Neural cell (in vitro differentiated cells): ENCODE data around the gene ARHGEF5. TPM values are rescaled to one million over a fixed set of nuclear protein-coding genes. Genes with fewer than 3 reads are reported as not detected.

Source experiments
- H2AFZ ChIP-seq: fragments of 200-600, 300-800 bp; sonication (generic), shearing (Covaris generic); 2 replicates; pipeline ENCODE4 v1.6.0; 2014; ENCODE audit warnings: low read depth, mild to moderate bottlenecking, antibody characterized with exemption, low read length, moderate library complexity
- H3F3A ChIP-seq: fragments of 200-600 bp; shearing (Covaris generic); 2 replicates; pipeline ENCODE4 v1.6.1; 2016; ENCODE audit warnings: mild to moderate bottlenecking, moderate library complexity, mixed read lengths, antibody characterized with exemption, low read length; ENCODE audit not compliant: insufficient read depth, poor library complexity, severe bottlenecking
- H3K27ac ChIP-seq: fragments of 200-600, 300-800 bp; sonication (generic), shearing (Covaris generic); 2 replicates; pipeline ENCODE4 v1.5.1; 2014; ENCODE audit warnings: mild to moderate bottlenecking, low read length, moderate library complexity
- H3K27me3 ChIP-seq: fragments of 300-800, 200-600 bp; sonication (generic), shearing (Covaris generic); 2 replicates; pipeline ENCODE4 v1.6.0; 2014; ENCODE audit warnings: mild to moderate bottlenecking, low read depth, low read length, moderate library complexity; ENCODE audit not compliant: insufficient read depth
- H3K36me3 ChIP-seq: fragments of 300-800, 200-600 bp; sonication (generic), shearing (Covaris generic); 2 replicates; pipeline ENCODE4 v1.5.1; 2014; ENCODE audit warnings: mild to moderate bottlenecking, antibody characterized with exemption, low read length, moderate library complexity; ENCODE audit not compliant: insufficient read depth
- H3K4me2 ChIP-seq: fragments of 300-800, 200-600 bp; sonication (generic), shearing (Covaris generic); 2 replicates; pipeline ENCODE4 v1.6.0; 2014; ENCODE audit warnings: mild to moderate bottlenecking, low read length
- H3K4me3 ChIP-seq: fragments of 300-800, 200-600 bp; sonication (generic), shearing (Covaris generic); 2 replicates; pipeline ENCODE4 v1.5.1; 2014; ENCODE audit warnings: mild to moderate bottlenecking, low read length, moderate library complexity
- H3K79me2 ChIP-seq: fragments of 200-600 bp; shearing (Covaris generic); replicated peaks from 2 replicates; pipeline ENCODE4 v1.6.0; 2014; ENCODE audit warnings: mild to moderate bottlenecking, low read length, moderate library complexity; ENCODE audit not compliant: insufficient read depth
- H3K9ac ChIP-seq: fragments of 300-800, 200-600 bp; sonication (generic), shearing (Covaris generic); 2 replicates; pipeline ENCODE4 v1.6.1; 2016; ENCODE audit warnings: mild to moderate bottlenecking, low read length, mixed read lengths
- H3K9me2 ChIP-seq: fragments of 200-600 bp; shearing (Covaris generic); 2 replicates; pipeline ENCODE4 v1.6.1; 2016; ENCODE audit warnings: mild to moderate bottlenecking, low read length, mixed read lengths; ENCODE audit not compliant: insufficient read depth
- H3K9me3 ChIP-seq: fragments of 200-600, 300-800 bp; sonication (generic), shearing (Covaris generic); 2 replicates; pipeline ENCODE4 v1.6.1; 2016; ENCODE audit warnings: mild to moderate bottlenecking, mixed run types, low read length, moderate library complexity, mixed read lengths
- H4K20me1 ChIP-seq: fragments of 200-600 bp; shearing (Covaris generic); 2 replicates; pipeline ENCODE4 v1.6.1; 2016; ENCODE audit warnings: mild to moderate bottlenecking, mixed run types; ENCODE audit not compliant: insufficient read depth
- EP300 ChIP-seq: fragments of 450-650 bp; conservative IDR thresholded peaks from 2 replicates; pipeline ENCODE4 v1.6.1; 2014; ENCODE audit warnings: antibody characterized with exemption, mild to moderate bottlenecking, moderate library complexity; ENCODE audit not compliant: poor library complexity, severe bottlenecking
- EZH2 ChIP-seq: fragments of 200-600, 300-800 bp; shearing (Covaris generic), sonication (generic); IDR thresholded peaks from 2 replicates; pipeline ENCODE4 v1.6.1; 2014; ENCODE audit warnings: antibody characterized with exemption, low read length, borderline replicate concordance, mild to moderate bottlenecking; ENCODE audit not compliant: insufficient read depth, poor library complexity, severe bottlenecking
- MXI1 ChIP-seq: fragments of 450-650 bp; conservative IDR thresholded peaks from 2 replicates; pipeline ENCODE4 v1.6.1; 2014; ENCODE audit warnings: antibody characterized with exemption, mild to moderate bottlenecking; ENCODE audit not compliant: poor library complexity, severe bottlenecking
- POLR2AphosphoS5 ChIP-seq: IDR thresholded peaks from 2 replicates; pipeline ENCODE4 v1.6.1; 2012
- RAD21 ChIP-seq: fragments of 450-650 bp; conservative IDR thresholded peaks from 2 replicates; pipeline ENCODE4 v1.6.1; 2014; ENCODE audit warnings: antibody characterized with exemption, mild to moderate bottlenecking, moderate library complexity
- REST ChIP-seq: IDR thresholded peaks from 2 replicates; pipeline ENCODE4 v1.6.1; 2012; ENCODE audit warnings: borderline replicate concordance
- SMC3 ChIP-seq: fragments of 450-650 bp; conservative IDR thresholded peaks from 2 replicates; pipeline ENCODE4 v1.6.1; 2014; ENCODE audit warnings: antibody characterized with exemption, mild to moderate bottlenecking, moderate library complexity; ENCODE audit not compliant: poor library complexity
- TAF1 ChIP-seq: IDR thresholded peaks from 2 replicates; pipeline ENCODE4 v1.6.1; 2012; ENCODE audit warnings: low read depth
- polyA plus RNA-seq: library from polyadenylated mRNA; depleted of rRNA; stranded (reverse); fragments of >200 nt; gene quantifications from 2 replicates; pipeline ENCODE4 v1.2.3, GENCODE V29; 2014
- TF ChIP-seq, protein P1 (sequence below): fragments of 450-650 bp; IDR thresholded peaks from 2 replicates; pipeline ENCODE4 v1.5.1; 2014; ENCODE audit warnings: antibody characterized with exemption, mild to moderate bottlenecking, moderate library complexity; ENCODE audit not compliant: poor library complexity, severe bottlenecking

The ARHGEF5 gene
- polyA plus RNA-seq, 1 donor from 2014 or later, result not detected

DNA sequence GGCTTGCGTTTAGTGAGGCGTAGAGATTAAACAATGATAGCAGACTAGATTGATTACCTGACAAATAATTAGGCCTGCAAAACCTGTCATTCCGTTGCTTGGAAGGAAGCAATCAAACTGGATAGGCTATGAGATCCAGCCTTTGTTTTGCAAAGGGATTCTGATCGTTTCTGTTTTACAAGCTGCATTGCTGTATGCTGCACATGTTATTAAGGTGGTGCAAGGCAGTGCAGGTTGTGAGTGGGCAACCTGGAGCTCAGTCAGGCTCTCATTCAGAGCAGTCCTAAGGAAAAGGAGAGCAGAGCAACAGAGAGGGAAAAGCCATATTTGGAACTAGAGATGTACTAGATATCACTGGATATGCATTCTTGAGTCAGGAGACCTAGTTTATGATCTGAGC lies 55.2 kb downstream of the ARHGEF5 start:
- H3K9ac ChIP-seq, result no peak overlapping the region
- H4K20me1 ChIP-seq, result no peaks in the 10 kb centered on the region
- H3K4me2 ChIP-seq, result no peak overlapping the region
- H3K4me3 ChIP-seq, result no peak overlapping the region
- H3F3A ChIP-seq, result no peaks in the 10 kb centered on the region
- H3K9me2 ChIP-seq, result no peaks in the 10 kb centered on the region
- no peaks in the 10 kb centered on the region for H3K36me3 ChIP-seq
- no peak overlapping the region for H3K27ac ChIP-seq
- H3K27me3 ChIP-seq, result no peaks in the 10 kb centered on the region
- H3K79me2 ChIP-seq, result no peaks in the 10 kb centered on the region
- no peak for TF ChIP-seq SMC3
- TF ChIP-seq, protein P1, sequence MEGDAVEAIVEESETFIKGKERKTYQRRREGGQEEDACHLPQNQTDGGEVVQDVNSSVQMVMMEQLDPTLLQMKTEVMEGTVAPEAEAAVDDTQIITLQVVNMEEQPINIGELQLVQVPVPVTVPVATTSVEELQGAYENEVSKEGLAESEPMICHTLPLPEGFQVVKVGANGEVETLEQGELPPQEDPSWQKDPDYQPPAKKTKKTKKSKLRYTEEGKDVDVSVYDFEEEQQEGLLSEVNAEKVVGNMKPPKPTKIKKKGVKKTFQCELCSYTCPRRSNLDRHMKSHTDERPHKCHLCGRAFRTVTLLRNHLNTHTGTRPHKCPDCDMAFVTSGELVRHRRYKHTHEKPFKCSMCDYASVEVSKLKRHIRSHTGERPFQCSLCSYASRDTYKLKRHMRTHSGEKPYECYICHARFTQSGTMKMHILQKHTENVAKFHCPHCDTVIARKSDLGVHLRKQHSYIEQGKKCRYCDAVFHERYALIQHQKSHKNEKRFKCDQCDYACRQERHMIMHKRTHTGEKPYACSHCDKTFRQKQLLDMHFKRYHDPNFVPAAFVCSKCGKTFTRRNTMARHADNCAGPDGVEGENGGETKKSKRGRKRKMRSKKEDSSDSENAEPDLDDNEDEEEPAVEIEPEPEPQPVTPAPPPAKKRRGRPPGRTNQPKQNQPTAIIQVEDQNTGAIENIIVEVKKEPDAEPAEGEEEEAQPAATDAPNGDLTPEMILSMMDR, result no peak
- no peak for TF ChIP-seq RAD21
- TF ChIP-seq MXI1, result no peak
- TF ChIP-seq POLR2AphosphoS5, result no peak
- no peak for TF ChIP-seq TAF1
- no peak for TF ChIP-seq EP300
- TF ChIP-seq EZH2, result no peak
- TF ChIP-seq REST, result no peak
- no peaks in the 10 kb centered on the region for H3K9me3 ChIP-seq
- no peak overlapping the region for H2AFZ ChIP-seq

- no peaks in the 10 kb centered on the region for H3K27me3 ChIP-seq
- TF ChIP-seq REST (no peak), TAF1 (no peak), POLR2AphosphoS5 (no peak), MXI1 (no peak)
- TF ChIP-seq, protein P1, result no peak
- no peak overlapping the region for H3K9ac ChIP-seq
- H3K4me3 ChIP-seq, result no peak overlapping the region
- no peak overlapping the region for H3K27ac ChIP-seq
- H3K79me2 ChIP-seq, result no peaks in the 10 kb centered on the region
- no peaks in the 10 kb centered on the region for H3K9me3 ChIP-seq
- H3K9me2 ChIP-seq, result no peaks in the 10 kb centered on the region
- H2AFZ ChIP-seq, result no peak overlapping the region
- no peak overlapping the region for H3K4me2 ChIP-seq
- no peaks in the 10 kb centered on the region for H3F3A ChIP-seq
- no peaks in the 10 kb centered on the region for H4K20me1 ChIP-seq
- no peaks in the 10 kb centered on the region for H3K36me3 ChIP-seq
Measured at GRCh38 chr7:144414815-144415214, 59.6 kb downstream of the ARHGEF5 start.
